GM18505 (cell line): ENCODE measurements around the gene RAB12.
"Not testable (repeated sequence)": the region's sequence is repeated elsewhere in the genome, so short reads cannot be mapped to it uniquely, and the experiment has no call there.

Source experiments
- ATAC-seq: cut with Tn5 transposase; IDR thresholded peaks from one replicate; pipeline ENCODE4 v1.9.1; 2021; ENCODE audit not compliant: unreplicated experiment
- POLR2A ChIP-seq: IDR thresholded peaks from 4 replicates; pipeline ENCODE4 v1.6.1; 2011; ENCODE audit warnings: borderline replicate concordance; ENCODE audit not compliant: insufficient read depth, insufficient read length; ENCODE audit errors: extremely low read depth

RAB12 gene, protein sequence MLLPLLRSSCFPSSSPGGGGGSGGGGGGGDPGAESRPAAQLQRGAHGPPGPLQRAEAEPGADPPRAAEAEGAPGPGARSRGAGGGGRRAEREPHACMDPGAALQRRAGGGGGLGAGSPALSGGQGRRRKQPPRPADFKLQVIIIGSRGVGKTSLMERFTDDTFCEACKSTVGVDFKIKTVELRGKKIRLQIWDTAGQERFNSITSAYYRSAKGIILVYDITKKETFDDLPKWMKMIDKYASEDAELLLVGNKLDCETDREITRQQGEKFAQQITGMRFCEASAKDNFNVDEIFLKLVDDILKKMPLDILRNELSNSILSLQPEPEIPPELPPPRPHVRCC

DNA sequence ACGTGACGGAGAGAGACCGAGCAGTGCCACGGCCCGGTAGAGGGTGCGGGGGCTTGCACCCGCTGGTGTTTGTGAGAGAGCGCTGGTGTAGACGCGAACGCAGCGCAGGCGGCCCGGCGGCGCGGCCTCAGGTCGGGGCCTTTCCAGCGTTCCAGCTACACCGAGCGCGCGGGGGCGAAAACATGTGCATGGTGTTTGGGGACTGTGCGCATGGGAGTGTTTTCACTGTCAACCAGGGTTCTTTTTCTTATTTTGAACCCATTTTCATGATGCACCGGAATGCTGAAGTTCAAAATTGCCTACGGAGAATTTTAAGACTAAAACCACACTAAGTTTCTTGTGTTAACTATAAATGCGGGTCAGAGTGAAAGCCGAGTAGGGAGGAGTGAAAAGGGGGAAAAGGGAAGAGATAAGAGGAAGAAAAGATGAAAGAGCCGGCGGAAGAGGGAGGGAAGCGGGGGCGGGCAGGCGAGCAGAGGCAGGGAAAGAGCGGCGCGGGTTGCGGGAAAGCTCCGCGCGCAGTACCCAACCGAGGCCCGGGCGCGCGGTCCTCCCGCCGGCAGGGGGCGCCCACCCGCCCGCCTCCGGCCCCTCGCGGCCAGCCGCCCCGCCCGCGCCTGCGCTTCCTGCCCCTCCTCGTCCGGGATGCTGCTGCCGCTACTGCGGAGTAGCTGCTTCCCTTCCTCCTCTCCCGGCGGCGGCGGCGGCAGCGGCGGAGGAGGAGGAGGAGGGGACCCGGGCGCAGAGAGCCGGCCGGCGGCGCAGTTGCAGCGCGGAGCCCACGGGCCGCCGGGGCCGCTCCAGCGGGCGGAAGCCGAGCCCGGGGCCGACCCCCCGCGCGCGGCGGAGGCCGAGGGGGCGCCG lies at the start of gene RAB12:
Gene RAB12, plus strand, starts transcription at position 643 of the 864 bp plus-strand sequence. Its CDS starts 3 bp downstream, at position 646.
- peak; percentile 71 for ATAC-seq
- TF ChIP-seq POLR2A: peak; percentile 77

DNA sequence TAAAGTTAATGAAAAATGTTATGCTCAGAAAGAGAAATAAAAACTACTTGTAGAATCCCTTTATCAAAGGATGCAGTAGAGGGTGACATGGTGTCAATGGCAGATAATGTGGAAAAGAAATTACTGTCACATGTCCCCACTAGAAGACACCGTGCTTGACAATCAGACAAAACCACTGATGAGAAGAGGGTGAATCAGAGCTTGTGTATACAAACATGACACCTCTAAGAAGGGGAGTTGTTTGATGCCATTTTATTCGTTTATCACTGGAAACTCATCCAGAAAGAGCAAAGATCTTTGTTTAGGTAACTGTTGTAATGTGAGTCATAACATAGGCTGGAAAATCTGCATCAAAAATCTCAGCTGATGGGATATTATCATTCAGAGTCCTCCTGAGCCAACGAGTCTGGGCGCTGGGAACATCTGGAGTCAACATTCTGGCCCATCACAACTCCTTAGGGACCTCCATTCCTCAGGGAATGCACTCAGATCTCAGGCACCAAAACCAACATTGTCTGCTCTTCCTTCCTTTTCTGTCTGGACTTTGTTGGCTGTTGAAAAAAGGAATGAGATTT lies 49.5 kb upstream of the RAB12 start:
- no peak for TF ChIP-seq POLR2A
- ATAC-seq: no peak

DNA sequence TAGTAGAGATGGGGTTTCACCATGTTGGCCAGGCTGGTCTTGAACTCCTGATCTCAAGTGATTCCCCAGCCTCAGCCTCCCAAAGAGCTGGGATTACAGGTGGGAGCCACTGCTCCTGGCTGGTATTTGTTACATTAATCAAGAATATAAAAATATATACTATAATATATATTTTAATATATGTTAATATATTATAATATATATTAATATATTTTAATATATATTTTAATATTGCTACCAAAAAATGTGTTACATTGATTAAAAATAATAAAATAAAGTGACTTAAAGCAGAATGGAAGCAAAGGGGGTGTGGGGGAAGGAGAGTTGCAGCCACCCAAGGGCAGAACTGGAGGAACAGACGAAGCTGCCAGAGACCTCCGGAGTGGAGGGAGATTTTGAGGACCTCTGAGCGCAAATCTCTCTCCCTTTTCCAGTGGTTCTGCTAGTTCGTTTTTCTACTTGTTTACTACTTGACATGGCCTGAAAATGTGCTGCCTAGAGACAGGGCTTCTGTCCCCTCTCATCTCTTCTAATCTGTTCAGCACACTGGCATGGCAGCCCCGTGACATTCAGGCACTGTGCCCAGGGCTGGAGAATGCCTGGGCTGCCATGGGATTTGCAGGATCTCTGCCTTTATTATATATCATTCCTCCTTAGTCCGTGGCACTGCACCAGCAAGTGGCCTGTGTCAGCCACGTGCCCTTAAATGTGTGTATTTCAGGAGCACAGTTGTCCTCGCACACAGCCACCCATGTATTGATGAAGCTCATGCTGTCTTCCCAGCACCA lies 47.9 kb upstream of the RAB12 start:
- TF ChIP-seq POLR2A: no peak
- ATAC-seq: no peak

DNA sequence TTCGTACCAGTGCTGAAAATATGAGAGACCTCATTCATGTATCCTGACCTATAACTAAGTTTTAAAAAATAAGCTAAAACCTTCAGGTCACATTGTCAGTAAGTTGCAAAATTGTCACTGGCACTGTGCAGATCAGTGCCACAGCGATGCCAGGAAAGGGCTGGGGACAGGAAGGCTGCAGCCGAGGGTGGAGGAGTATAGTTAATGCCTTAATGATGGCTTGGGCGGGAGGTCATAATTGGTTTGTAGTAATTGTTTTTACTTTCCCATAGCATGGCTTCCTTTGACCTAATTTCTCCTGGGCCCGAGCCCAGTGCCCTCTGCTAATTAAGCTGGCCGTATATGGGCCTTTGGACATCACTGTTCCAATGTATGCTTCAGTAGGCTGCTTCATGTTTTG lies 47.2 kb upstream of the RAB12 start:
- no peak for ATAC-seq

DNA sequence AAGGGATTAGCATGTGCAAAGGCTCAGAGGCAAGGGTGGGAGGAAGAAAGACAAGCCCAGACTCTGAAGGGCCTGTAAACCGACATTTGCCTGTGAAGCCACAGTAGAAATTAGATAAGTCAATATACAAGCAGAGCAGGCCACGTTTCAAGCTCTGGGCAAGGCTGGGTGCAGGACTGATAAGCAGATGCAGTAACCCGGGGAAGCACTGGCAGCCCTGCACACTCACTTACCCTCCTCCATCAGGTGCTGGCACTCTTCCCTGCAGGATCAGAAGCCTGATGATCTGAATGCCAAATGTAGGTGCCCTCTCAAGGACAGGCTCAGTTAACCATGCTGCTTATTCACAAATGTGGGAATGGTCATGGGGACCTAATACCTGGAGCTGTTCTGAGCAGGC lies 46.3 kb upstream of the RAB12 start:
- TF ChIP-seq POLR2A: no peak
- no peak for ATAC-seq

More for the DNA sequence above, 47.2 kb upstream of the RAB12 start:
- TF ChIP-seq POLR2A: no peak

DNA sequence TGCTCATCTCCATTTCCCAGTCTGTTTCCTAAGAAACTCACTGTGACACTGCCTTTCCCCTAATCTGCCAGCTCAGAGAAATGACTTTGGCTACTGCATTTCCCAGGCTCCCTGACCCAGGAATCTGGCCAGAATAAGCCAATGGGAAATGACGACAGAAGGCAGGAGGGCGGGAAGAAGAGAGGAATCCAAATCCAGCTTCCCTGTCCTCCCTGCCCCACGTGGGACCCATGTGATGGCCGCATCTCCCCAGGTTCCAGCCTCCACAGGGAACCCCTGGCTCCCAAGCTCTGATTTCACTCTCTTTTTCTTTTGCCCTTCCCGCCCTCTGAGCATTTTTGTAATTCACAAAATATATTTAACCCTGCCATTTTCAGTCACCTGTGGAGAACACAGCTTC lies 37.8 kb upstream of the RAB12 start:
- TF ChIP-seq POLR2A: no peak
- ATAC-seq: no peak

DNA sequence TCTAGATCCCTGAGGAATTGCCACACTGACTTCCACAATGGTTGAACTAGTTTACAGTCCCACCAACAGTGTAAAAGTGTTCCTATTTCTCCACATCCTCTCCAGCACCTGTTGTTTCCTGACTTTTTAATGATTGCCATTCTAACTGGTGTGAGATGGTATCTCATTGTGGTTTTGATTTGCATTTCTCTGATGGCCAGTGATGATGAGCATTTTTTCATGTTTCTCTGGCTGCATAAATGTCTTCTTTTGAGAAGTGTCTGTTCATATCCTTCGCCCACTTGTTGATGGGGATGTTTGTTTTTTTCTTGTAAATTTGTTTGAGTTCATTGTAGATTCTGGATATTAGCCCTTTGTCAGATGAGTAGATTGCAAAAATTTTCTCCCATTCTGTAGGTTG lies 35.5 kb upstream of the RAB12 start:
- not testable (repeated sequence) for ATAC-seq

DNA sequence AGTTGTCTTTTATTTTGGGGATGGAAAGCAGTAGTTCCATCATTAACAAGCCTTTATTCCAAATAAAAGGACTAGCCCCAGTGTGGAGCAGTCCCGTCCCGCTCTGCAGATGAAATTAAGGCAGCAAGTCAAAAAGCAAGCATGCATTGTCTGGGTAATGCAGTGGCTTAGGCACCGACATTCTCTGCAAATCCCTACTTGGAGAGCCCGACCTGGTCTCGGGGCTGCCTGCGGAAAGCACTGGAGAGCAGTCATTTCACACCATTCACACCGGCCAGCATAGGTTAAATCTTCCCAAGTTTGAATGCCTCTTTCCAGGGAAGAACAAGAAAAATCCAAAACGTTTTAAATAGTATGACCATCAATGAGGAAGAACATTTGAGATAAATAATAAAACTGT lies 24.4 kb upstream of the RAB12 start:
- no peak for ATAC-seq
- TF ChIP-seq POLR2A: no peak

DNA sequence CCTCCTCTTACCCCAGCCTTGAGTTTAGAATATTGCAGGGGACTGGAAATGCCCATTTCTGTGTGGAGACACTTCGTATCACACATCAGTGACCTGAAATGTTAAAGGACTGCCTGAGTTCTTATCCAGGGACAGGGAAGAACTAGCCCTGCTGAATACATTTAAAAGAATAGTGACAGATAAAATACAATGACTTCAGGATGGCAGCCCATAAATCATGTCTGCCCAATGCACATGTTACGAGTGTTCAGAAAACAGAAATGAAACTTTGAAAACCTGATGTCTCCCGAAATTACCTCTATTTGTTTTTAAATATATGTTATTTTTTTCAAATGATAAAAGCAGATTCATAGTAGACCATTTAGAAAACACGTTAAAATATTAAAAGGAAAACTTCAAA lies 22.3 kb upstream of the RAB12 start:
- no peak for ATAC-seq
- no peak for TF ChIP-seq POLR2A

DNA sequence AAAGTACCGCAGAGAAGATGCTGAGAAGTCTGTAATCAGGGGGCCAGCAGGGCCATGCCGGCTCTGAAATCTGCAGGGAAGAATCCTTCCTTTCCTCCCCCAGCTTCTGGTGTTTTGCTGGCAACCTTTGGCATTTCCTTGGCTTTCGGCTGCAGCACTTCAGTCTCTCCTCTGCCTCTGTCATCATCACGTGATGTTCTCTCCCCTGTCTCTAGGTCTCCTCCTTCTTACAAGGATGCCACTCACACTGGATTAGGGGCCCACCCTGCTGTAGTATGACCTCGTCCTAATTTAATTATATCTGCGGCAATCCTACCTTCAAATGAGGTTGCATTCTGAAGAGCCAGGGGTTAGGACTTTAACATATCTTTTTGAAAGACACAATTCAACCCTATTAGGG lies 13.8 kb upstream of the RAB12 start:
- ATAC-seq: no peak

DNA sequence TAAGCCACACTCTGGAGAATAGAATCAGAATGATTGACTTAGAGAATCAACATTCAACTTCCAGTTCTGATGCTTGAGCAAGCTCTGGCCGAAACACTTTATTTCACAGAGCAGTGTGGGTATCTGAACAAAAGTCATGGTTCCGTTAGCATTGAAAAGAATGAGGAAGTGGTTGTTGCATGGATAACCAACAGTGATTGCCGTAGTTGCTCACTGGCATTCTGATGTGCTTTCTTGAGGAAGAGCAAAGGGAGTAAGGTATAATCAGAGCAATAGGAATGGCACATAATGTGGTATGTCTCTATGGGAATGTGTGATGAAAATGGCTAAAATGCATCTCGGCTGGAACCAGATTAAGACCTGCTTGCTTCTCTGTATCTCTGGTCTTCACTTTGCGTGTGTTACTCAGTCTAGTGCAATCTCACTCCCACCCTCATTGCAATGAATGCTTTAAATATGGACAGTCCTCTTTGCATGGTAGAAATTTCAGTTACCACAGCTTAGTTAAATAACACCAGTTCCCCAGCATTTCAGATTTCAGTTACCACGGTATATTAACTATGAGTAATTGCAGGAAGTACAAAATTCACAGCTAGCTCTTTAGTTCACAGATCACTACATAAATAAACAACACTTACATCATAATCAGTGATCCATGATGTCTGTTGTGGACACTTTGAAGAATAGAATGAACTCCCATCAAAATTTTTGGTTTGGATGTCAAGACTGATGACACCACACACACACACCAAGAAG lies 7.8 kb upstream of the RAB12 start:
- TF ChIP-seq POLR2A: no peak
- ATAC-seq: peak; percentile 68

More for the DNA sequence above, 13.8 kb upstream of the RAB12 start:
- TF ChIP-seq POLR2A: no peak

DNA sequence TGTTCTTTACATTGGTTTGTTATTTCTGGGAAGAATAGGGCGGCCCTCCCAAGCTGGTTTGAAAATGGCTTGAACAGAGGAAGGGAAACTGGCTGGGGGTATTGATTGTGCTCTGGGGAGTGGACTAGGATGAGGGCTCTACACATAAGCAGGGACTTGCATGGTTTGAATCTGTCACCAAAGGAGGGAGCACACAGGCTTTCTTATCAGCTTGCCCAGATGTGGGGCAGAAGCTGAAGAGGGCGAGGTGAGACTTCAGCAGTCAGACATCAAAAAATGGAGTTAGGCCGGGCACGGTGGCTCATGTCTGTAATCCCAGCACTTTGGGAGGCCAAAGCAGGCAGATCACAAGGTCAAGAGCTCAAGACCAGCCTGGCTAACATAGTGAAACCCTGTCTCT lies 7.2 kb upstream of the RAB12 start:
- TF ChIP-seq POLR2A: no peak
- ATAC-seq: peak; percentile 12
